ENCODE measurements around the gene BCO1. TPM values are rescaled to one million over a fixed set of nuclear protein-coding genes. Genes with fewer than 3 reads are reported as not detected.

Gene BCO1
- polyA plus RNA-seq, 5 donors, result 0.40 to 0.84 (median 0.58) TPM

- DNase-seq, result no peak
These were observed 80.2 kb downstream of the BCO1 start for GRCh38 chr16:81318711-81319110.

GRCh38 chr16:81319221-81319912 is 80.9 kb downstream of the BCO1 start:
- no peak for DNase-seq

GRCh38 chr16:81321039-81321438 is 82.5 kb downstream of the BCO1 start:
- no peak for DNase-seq

GRCh38 chr16:81321536-81321935 is 83.0 kb downstream of the BCO1 start:
- DNase-seq, result no peak

- DNase-seq, result no peak
These were observed 86.3 kb downstream of the BCO1 start for GRCh38 chr16:81324808-81325207.

- DNase-seq, result no peak
These were observed 88.5 kb downstream of the BCO1 start for GRCh38 chr16:81327011-81327410.

- peak; percentile 7 to 27 for DNase-seq
These were observed 89.1 kb downstream of the BCO1 start for GRCh38 chr16:81327447-81328196.

GRCh38 chr16:81329947-81330346 is 91.5 kb downstream of the BCO1 start:
- no peak for DNase-seq

GRCh38 chr16:81333356-81333755 is 94.9 kb downstream of the BCO1 start:
- DNase-seq, result no peak

- DNase-seq, result no peak
These were observed 97.2 kb downstream of the BCO1 start for GRCh38 chr16:81335669-81336068.

- no peak for DNase-seq
These were observed 98.6 kb downstream of the BCO1 start for GRCh38 chr16:81337097-81337496.

Other genes starting within 250 kb of the BCO1 start
- 10 to 100 TPM; 37.4 to 60.7 (median 47.1) TPM for gene CMC2, start 231.8 kb upstream of the BCO1 start, polyA plus RNA-seq (ENCODE audit: insufficient read depth in 1 of 5, insufficient read length in 5 of 5, low replicate concordance in 1 of 5)
- gene CENPN, start 231.5 kb upstream of the BCO1 start, polyA plus RNA-seq (ENCODE audit: insufficient read depth in 1 of 5, insufficient read length in 5 of 5, low replicate concordance in 1 of 5), result 10 to 100 TPM; 14.1 to 35.8 (median 19.2) TPM
- 10 to 100 TPM; 29.8 to 51.0 (median 39.9) TPM for gene ATMIN, start 202.8 kb upstream of the BCO1 start, polyA plus RNA-seq (ENCODE audit: insufficient read depth in 1 of 5, insufficient read length in 5 of 5, low replicate concordance in 1 of 5)
- gene C16orf46, start 161.5 kb upstream of the BCO1 start, polyA plus RNA-seq (ENCODE audit: insufficient read depth in 1 of 5, insufficient read length in 5 of 5, low replicate concordance in 1 of 5), result 1 to 10 TPM; 1.6 to 2.5 (median 1.9) TPM
- 10 to 100 TPM; 64.4 to 95.7 (median 72.7) TPM for gene GCSH, start 142.3 kb upstream of the BCO1 start, polyA plus RNA-seq (ENCODE audit: insufficient read depth in 1 of 5, insufficient read length in 5 of 5, low replicate concordance in 1 of 5)
- 1 to 10 TPM; 2.3 to 4.2 (median 3.4) TPM for gene GAN, start 76.3 kb downstream of the BCO1 start, polyA plus RNA-seq (ENCODE audit: insufficient read depth in 1 of 5, insufficient read length in 5 of 5, low replicate concordance in 1 of 5)
- gene CMIP, start 206.1 kb downstream of the BCO1 start, polyA plus RNA-seq (ENCODE audit: insufficient read depth in 1 of 5, insufficient read length in 5 of 5, low replicate concordance in 1 of 5), result 10 to 100 TPM; 29.2 to 41.6 (median 35.1) TPM

Measured in right lung (tissue), 5 donors.